NCI-H1105 treated with DMSO at 0.1 percent for 48 hours (cell line): ENCODE measurements around the gene B3GNT2.
"Not testable (repeated sequence)": the region's sequence is repeated elsewhere in the genome, so short reads cannot be mapped to it uniquely, and the experiment has no call there.

Source experiments
- DNase-seq: peaks from one replicate; lab custom pipeline; 2025; lab: John Stamatoyannopoulos, UW

The B3GNT2 gene

DNA sequence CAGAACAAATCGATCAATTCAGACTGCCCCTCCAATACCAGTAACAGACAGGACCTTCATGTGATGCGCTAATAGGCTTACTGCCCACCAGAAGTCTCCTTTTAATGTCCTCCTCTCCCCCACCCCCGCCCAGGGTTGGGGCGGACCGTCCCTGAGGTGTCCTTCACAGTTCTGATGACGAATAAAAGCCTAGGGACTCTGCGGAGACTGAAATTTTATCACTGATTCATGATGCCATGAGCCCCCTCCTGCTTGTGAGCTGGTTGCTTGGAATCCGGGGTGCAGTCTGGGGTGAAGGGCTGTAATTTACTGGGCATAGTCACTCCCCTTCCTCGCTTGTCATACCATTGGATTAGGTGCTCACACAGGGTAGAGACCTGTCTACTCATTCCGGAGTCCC lies 42.3 kb downstream of the B3GNT2 start:
- no peak for DNase-seq

GRCh38 chr2:62240546-62240945 lies 44.6 kb downstream of the B3GNT2 start:
- DNase-seq = no peak

- no peak for DNase-seq
These were observed 48.1 kb downstream of the B3GNT2 start for GRCh38 chr2:62243983-62244382.

DNA sequence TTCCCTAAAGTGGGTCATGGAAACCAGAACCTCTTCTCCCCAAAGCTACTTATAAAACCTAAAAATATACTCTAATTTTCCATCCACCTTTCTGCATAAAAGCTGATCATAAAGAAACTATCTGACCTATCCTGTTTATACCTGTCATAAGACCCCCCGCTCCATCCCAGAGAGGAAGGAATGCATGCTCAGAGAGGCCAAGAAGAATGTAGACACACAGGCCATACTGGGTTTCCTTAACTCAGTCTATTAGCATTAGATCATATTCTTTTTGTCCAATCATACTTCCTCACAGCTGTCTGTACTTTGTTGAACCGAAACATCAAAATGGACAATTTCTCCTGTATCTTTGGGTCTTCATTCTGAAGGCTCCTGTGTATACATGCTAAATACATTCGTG lies 52.3 kb downstream of the B3GNT2 start:
- no peak for DNase-seq

GRCh38 chr2:62250239-62250638 lies 54.3 kb downstream of the B3GNT2 start:
- DNase-seq = no peak

DNA sequence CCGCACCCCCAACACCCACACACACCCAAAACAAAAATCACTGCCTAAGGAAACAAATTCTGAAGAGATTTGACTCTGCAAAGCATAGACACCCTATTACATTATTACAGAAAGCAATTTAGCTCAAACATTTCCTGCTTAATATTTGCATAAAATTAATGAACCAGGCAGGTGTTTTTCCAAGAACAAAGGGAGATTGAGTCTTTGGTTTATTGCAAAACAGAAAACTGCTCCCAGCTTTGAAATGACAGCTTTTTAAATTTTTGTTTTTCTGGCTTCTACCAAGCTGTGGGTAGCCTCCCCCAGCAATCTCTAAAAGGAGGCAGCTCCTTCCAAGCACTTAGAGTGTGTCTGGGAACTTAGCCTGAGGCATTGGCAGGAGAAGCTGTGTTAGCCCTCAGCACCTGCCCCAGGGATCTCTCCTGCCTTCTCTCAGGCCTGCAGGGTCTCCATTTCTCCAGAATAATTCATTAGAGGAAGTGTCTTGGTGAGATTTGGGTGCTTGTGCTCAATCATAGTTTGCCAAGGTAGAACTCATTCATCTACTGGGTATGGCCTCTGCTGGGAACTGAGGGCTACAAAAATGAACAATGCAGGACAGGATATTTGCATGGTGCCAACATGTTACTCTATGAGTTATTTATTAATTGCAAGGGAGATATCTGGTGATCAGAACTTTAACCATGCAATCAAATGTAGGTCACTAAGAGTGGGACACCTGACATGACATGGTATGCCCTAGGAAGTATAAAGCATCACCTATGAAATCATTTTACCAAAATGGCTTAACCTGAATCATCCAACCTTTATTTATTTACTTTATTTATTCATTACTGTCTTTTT lies 58.7 kb downstream of the B3GNT2 start:
- no peak for DNase-seq

DNA sequence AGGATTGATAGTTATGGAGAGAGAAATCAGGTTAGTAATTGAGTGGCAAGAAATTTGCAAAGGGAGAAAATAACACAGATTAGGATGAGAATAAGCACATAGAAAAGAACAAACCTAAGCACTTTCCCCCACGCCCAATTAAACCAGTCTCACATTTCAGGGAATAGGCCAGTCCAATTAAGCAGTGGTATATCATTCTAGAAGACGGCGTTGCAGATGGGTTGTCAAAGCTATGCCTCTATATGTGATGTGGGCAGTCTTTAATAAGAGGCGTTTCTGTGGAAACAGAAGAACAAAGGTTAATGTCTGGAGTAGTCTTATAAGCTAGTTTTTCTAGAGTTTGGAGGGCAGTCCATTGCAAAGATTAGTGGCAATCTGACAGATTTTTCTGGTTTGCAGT lies 61.6 kb downstream of the B3GNT2 start:
- DNase-seq = no peak

DNA sequence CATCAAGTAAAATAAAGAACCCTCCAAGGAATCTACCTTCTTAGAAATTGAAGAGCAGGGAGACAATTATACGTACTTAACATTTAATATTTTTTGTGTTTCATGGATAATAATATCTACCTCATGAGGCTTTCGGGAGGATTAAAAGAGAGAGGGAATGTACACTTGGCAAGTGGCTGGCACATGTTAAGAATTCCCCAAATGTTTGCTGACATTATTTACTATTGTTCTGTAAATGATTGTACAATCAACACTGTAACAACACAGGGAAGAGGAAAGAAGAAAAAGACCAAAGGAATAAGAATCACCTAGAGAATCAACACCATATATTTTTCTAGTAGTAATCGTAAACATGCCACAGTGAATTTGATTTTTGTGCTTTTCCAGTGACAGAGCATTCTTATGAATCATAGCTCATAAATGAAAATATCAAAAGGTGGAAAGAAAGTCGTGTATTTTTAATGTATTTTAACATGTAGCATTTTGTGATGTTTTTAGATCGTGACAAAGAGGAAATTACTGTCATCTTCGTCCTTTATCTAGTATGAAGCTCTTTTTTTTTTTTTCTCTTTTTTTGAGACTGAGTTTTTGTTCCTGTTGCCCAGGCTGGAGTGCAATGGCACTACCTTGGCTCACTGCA lies 67.3 kb downstream of the B3GNT2 start:
- DNase-seq = no peak

DNA sequence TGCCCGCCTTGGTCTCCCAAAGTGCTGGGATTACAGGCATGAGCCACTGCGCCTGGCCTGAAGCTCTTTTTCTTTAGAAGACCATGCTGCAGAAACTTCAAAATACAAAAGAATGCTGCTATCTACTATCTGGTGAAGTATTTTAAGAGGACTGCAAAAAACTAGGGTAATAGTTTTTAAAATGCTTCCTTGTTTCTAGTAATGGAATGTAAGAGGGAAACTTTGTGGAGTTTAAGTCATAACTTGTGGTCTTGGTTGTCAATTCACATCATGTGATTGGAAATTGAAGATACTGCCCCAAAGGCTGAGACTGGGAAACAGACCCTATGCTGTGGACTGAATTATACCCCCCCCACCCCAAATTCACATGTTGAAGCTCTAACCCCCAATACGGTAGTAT lies 68.3 kb downstream of the B3GNT2 start:
- no peak for DNase-seq

DNA sequence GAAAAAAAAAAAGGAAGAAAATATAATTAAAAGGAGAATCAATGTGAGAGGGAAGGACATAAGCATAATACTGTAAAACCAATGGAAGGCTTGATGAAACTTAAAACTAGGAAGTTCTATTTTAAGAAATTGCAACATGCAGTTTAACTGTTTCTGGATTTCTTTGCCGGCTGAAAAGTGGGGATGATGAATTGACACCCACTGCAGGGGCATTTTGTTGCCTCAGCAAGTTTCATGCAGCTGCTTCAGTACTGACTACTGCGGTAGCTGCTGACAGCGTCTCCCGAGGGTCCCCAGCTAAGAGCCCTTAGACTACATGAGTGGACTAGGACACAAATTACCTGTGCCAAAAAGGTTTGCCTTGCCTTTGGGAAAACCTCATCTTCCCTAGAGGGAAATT lies 69.2 kb downstream of the B3GNT2 start:
- no peak for DNase-seq

DNA sequence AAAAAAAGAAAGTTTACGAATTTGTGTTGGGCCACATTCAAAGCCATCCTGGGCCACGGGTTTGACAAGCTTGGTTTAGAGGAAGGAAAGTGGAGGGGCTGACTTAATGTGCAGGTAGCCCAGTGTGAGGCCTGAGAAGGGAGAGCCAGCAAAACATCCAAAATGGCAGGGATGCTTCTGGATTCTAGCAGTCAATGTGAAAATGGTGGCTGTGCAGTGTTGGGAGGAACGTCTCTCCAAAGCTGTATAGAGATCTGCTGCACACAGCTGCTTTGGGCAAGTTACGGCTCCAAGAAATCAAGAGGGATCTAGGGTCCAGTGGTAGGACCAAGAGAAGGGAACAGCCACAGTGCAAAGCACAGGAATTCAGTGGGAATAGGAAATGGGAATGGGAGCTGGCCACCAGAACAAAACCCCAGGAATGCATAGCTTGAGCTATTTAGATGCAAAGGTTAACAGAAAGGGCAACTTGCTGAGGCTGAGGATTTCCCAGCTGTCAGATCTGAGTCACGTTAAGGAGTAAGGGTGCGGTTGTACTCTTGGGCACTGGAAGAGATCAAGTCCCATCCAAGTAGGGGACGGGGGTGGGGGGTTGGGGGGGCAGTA lies 70.6 kb downstream of the B3GNT2 start:
- no peak for DNase-seq

DNA sequence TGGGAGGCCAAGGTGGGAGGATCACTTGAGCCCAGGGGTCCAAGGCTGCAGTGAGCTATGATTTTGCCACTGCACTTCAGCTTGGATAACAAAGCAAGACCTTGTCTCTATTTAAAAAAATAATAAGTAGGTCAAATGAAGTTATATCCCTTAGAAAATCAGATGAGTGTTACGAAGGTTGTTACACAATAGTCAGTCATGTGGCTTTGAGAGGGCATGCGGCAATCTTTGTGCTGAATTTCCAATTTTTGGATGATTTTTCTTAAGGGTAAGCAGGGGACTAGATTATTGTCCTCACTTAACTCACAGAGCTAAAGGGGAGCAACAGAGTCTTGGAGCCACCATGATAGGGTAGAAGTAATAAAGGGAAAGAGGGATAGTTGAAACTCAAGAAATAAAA lies 71.8 kb downstream of the B3GNT2 start:
- DNase-seq = no peak

- DNase-seq = not testable (repeated sequence)
These were observed 72.8 kb downstream of the B3GNT2 start for GRCh38 chr2:62268681-62269188.

- peak; percentile 55 for DNase-seq
These were observed 74.8 kb downstream of the B3GNT2 start for GRCh38 chr2:62270728-62271127.
